HCT116 (cell line): ENCODE measurements around the gene TAS2R13. TPM values are rescaled to one million over a fixed set of nuclear protein-coding genes. Genes with fewer than 3 reads are reported as not detected.

Source experiments
- ATAC-seq: fragments of 200-7000 bp; cut with Tn5 transposase; 2 replicates; pipeline ENCODE4 v1.9.1; 2020; ENCODE audit warnings: mild to moderate bottlenecking, moderate library complexity
- BruUV-seq: library from RNA; stranded (reverse); fragments of 400-500 nt; replicated peaks from 2 replicates; lab custom pipeline; 2021; lab: Mats Ljungman, UMichigan
- CTCF ChIA-PET: fragments of 300-600 bp; sonication (Branson Sonifier 250); formaldehyde crosslinking; loops from one replicate; lab custom pipeline; 2021; ENCODE audit warnings: antibody characterized with exemption; lab: Charles Lee
- POLR2A ChIA-PET: fragments of 300-600, 350-600 bp; sonication (Branson Sonifier 250); formaldehyde crosslinking; loops from one replicate; lab custom pipeline; 2021; ENCODE audit warnings: antibody characterized with exemption; lab: Charles Lee
- RAD21 ChIA-PET, 2 experiments: fragments of 300-600 bp; sonication (Branson Sonifier 250); formaldehyde crosslinking; loops; one replicate each; lab custom pipeline; 2023; ENCODE audit warnings: low total read pairs in 2 of 2; ENCODE audit not compliant: uncharacterized antibody in 2 of 2, unreplicated experiment in 2 of 2, low non-redundant PET in 1 of 2; lab: Charles Lee
- DNase-seq: peaks from one replicate; pipeline ENCODE4 v3.0.0-alpha.2; 2010; ENCODE audit warnings: low read depth, low spot score
- H2AFZ ChIP-seq: fragments of 200-600 bp; shearing (Covaris generic), sonication (generic); 2 replicates; pipeline ENCODE4 v1.6.1; 2017; ENCODE audit warnings: low read depth, mixed run types, mixed read lengths, antibody characterized with exemption, low read length; ENCODE audit not compliant: poor library complexity, severe bottlenecking
- H3K27ac ChIP-seq: 2 replicates; pipeline ENCODE4 v1.5.1; 2012; ENCODE audit warnings: low read depth, low read length
- H3K27me3 ChIP-seq: fragments of 200-600 bp; sonication (generic); 2 replicates; pipeline ENCODE4 v1.6.1; 2016; ENCODE audit warnings: mixed run types, low read length, mixed read lengths; ENCODE audit not compliant: insufficient read depth
- H3K36me3 ChIP-seq, 2 experiments: fragments of 200-500 bp in 1 of 2; fragments of 200-600 bp in 1 of 2; sonication (Bioruptor generic) in 1 of 2; sonication (generic) in 1 of 2; 2 replicates each; pipeline versions ENCODE4 v1.5.1 to v1.6.1; 2014 to 2016; ENCODE audit warnings: low read length in 2 of 2, inconsistent platforms in 1 of 2, mixed read lengths in 1 of 2, mixed run types in 1 of 2; ENCODE audit not compliant: insufficient read depth in 2 of 2, control insufficient read depth in 1 of 2
- H3K4me1 ChIP-seq, 2 experiments: fragments of 200-600 bp in 1 of 2; sonication (generic) in 1 of 2; 2 replicates each; pipeline versions ENCODE4 v1.5.1 to v1.6.1; 2012 to 2017; ENCODE audit warnings: low read length in 2 of 2, inconsistent platforms in 1 of 2, mild to moderate bottlenecking in 1 of 2, mixed read lengths in 1 of 2, mixed run types in 1 of 2, moderate library complexity in 1 of 2; ENCODE audit not compliant: insufficient read depth in 2 of 2, control insufficient read depth in 1 of 2
- H3K4me2 ChIP-seq: fragments of 200-600 bp; sonication (generic); 2 replicates; pipeline ENCODE4 v1.6.1; 2017; ENCODE audit warnings: mixed run types, low read length, mixed read lengths
- H3K4me3 ChIP-seq, 2 experiments: fragments of 200-600 bp in 1 of 2; sonication (generic) in 1 of 2; replicated peaks in 1 of 2; 2 replicates each; pipeline ENCODE4 v1.5.1; 2011 to 2016; ENCODE audit warnings: low read length in 2 of 2, control low read depth in 1 of 2, low read depth in 1 of 2, mild to moderate bottlenecking in 1 of 2, mixed read lengths in 1 of 2, mixed run types in 1 of 2
- H3K79me2 ChIP-seq: fragments of 200-600 bp; sonication (generic); 2 replicates; pipeline ENCODE4 v1.6.1; 2017; ENCODE audit warnings: mild to moderate bottlenecking, mixed run types, low read length, moderate library complexity, mixed read lengths; ENCODE audit not compliant: insufficient read depth
- H3K9ac ChIP-seq: fragments of 200-600 bp; sonication (generic); 2 replicates; pipeline ENCODE4 v1.6.1; 2016; ENCODE audit warnings: low read length, mixed read lengths
- H3K9me2 ChIP-seq: fragments of 200-600 bp; sonication (generic), shearing (Covaris generic); 2 replicates; pipeline ENCODE4 v1.6.1; 2017; ENCODE audit warnings: mixed run types, mild to moderate bottlenecking, moderate library complexity; ENCODE audit not compliant: insufficient read depth
- H3K9me3 ChIP-seq, 2 experiments: fragments of 200-500 bp in 1 of 2; fragments of 200-600 bp in 1 of 2; sonication (Bioruptor generic) in 1 of 2; sonication (generic) in 1 of 2; 2 replicates each; pipeline ENCODE4 v1.6.1; 2014 to 2017; ENCODE audit warnings: low read length in 2 of 2, mixed read lengths in 2 of 2, inconsistent platforms in 1 of 2, low read depth in 1 of 2, mild to moderate bottlenecking in 1 of 2, mixed run types in 1 of 2, moderate library complexity in 1 of 2; ENCODE audit not compliant: control insufficient read depth in 1 of 2, insufficient read depth in 1 of 2
- H4K20me1 ChIP-seq: fragments of 200-600 bp; sonication (generic), shearing (Covaris generic); 2 replicates; pipeline ENCODE4 v1.6.1; 2017; ENCODE audit warnings: mixed run types, mild to moderate bottlenecking, moderate library complexity; ENCODE audit not compliant: insufficient read depth
- CBX3 ChIP-seq: IDR thresholded peaks from 2 replicates; pipeline ENCODE4 v1.6.1; 2012; ENCODE audit warnings: low read depth
- CEBPB ChIP-seq: IDR thresholded peaks from 2 replicates; pipeline ENCODE4 v1.6.1; 2012; ENCODE audit warnings: low read depth
- ELF1 ChIP-seq: IDR thresholded peaks from 2 replicates; pipeline ENCODE4 v1.6.1; 2012; ENCODE audit warnings: low read depth, borderline replicate concordance
- EZH2 ChIP-seq: fragments of 200-600 bp; sonication (generic); IDR thresholded peaks from 2 replicates; pipeline ENCODE4 v1.6.1; 2017; ENCODE audit warnings: antibody characterized with exemption, mixed run types
- EZH2phosphoT487 ChIP-seq: fragments of 200-600 bp; IDR thresholded peaks from 2 replicates; pipeline ENCODE4 v1.6.1; 2018; ENCODE audit warnings: antibody characterized with exemption, borderline replicate concordance
- FOSL1 ChIP-seq: IDR thresholded peaks from 2 replicates; pipeline ENCODE4 v1.6.1; 2012; ENCODE audit warnings: low read depth
- POLR2A ChIP-seq: IDR thresholded peaks from 2 replicates; pipeline ENCODE4 v1.7.0; 2011; ENCODE audit warnings: borderline replicate concordance; ENCODE audit not compliant: insufficient read depth, insufficient read length; ENCODE audit errors: extremely low read depth
- POLR2AphosphoS5 ChIP-seq: IDR thresholded peaks from 2 replicates; pipeline ENCODE4 v1.6.1; 2011; ENCODE audit warnings: mild to moderate bottlenecking, low read depth, low read length, moderate library complexity
- ZFX ChIP-seq: fragments of 450-650 bp; IDR thresholded peaks from 2 replicates; pipeline ENCODE4 v1.6.1; 2017
- ZNF274 ChIP-seq: fragments of 200-500 bp; sonication (Bioruptor generic); IDR thresholded peaks from 2 replicates; pipeline ENCODE4 v1.6.1; 2014; ENCODE audit warnings: mild to moderate bottlenecking, low read depth, low read length, inconsistent platforms
- intact Hi-C: fragments of 100-400 bp; cut with micrococcal nuclease; formaldehyde crosslinking; loops from 2 replicates; pipeline ENCODE4 v1.10.0; 2022
- total RNA-seq: library from RNA; stranded (reverse); gene quantifications from one replicate; pipeline ENCODE4 v1.2.1, GENCODE V29; 2021; ENCODE audit not compliant: unreplicated experiment
- TF ChIP-seq, protein P1 (sequence below): IDR thresholded peaks from 2 replicates; pipeline ENCODE4 v1.6.1; 2012
- TF ChIP-seq, protein P2 (sequence below), 3 experiments: fragments of 200-600 bp in 1 of 3; sonication (generic) in 1 of 3; IDR thresholded peaks in 2 of 3; conservative IDR thresholded peaks in 1 of 3; 2 replicates each; pipeline ENCODE4 v1.5.1; 2012 to 2017; ENCODE audit warnings: low read depth in 2 of 3, low read length in 2 of 3, antibody characterized with exemption in 1 of 3, borderline replicate concordance in 1 of 3, control low read depth in 1 of 3, mild to moderate bottlenecking in 1 of 3, mixed read lengths in 1 of 3, mixed run types in 1 of 3, moderate library complexity in 1 of 3; ENCODE audit not compliant: insufficient read depth in 1 of 3
- TF ChIP-seq, protein P3 (sequence below): IDR thresholded peaks from 2 replicates; pipeline ENCODE4 v1.6.1; 2011; ENCODE audit warnings: mild to moderate bottlenecking, low read length, moderate library complexity; ENCODE audit not compliant: insufficient replicate concordance; ENCODE audit errors: extremely low read depth

Gene TAS2R13
- total RNA-seq, 1 experiment from 2014 or later: 0.91 TPM

DNA sequence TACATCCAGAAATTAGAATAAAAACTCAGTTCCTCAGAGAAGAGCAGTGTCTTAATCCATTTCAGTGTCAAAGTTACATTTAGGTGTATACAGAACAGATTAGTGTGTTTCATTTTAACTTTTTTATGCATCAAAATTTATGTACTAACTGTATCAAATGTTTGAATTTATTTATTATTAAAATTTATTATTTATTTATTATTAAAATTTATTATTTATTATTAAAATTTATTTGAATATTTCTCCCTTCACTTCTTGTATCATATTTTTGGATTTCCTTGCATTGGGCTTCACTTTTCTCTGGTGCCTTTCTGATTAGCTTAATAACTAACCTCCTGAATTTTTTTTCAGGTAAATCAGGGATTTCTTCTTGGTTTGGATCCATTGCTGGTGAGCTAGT is 32.0 kb upstream of the TAS2R13 start:
- ChIA-PET POLR2A (no interaction called here), CTCF (no interaction called here), RAD21 (no interaction called here)
- Histone ChIP-seq H3K9ac (no peak overlapping the region), H3K9me3 (no peaks in the 10 kb centered on the region), H3K4me1 (peaks cover 19 to 42% of the 10 kb centered on the region in 2 experiments), H3K27ac (peak overlapping the region; percentile 86; the same call in 1 of the 2 replicates), H2AFZ (no peak overlapping the region), H3K4me2 (peak overlapping the region; percentile 75), H3K79me2 (no peaks in the 10 kb centered on the region), H3K36me3 (no peaks in the 10 kb centered on the region), H3K9me2 (no peaks in the 10 kb centered on the region), H3K27me3 (no peaks in the 10 kb centered on the region), H4K20me1 (no peaks in the 10 kb centered on the region), H3K4me3 (no peak overlapping the region)
- intact Hi-C loops: no loop called here
- no peak for DNase-seq
- TF ChIP-seq ZNF274: no peak
- no peak for TF ChIP-seq POLR2A
- no peak for TF ChIP-seq EZH2
- TF ChIP-seq ELF1: no peak
- TF ChIP-seq, protein P1, sequence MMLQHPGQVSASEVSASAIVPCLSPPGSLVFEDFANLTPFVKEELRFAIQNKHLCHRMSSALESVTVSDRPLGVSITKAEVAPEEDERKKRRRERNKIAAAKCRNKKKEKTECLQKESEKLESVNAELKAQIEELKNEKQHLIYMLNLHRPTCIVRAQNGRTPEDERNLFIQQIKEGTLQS: no peak
- no peak for TF ChIP-seq ZFX
- TF ChIP-seq CBX3: no peak
- TF ChIP-seq EZH2phosphoT487: no peak
- TF ChIP-seq, protein P2, sequence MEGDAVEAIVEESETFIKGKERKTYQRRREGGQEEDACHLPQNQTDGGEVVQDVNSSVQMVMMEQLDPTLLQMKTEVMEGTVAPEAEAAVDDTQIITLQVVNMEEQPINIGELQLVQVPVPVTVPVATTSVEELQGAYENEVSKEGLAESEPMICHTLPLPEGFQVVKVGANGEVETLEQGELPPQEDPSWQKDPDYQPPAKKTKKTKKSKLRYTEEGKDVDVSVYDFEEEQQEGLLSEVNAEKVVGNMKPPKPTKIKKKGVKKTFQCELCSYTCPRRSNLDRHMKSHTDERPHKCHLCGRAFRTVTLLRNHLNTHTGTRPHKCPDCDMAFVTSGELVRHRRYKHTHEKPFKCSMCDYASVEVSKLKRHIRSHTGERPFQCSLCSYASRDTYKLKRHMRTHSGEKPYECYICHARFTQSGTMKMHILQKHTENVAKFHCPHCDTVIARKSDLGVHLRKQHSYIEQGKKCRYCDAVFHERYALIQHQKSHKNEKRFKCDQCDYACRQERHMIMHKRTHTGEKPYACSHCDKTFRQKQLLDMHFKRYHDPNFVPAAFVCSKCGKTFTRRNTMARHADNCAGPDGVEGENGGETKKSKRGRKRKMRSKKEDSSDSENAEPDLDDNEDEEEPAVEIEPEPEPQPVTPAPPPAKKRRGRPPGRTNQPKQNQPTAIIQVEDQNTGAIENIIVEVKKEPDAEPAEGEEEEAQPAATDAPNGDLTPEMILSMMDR (IDR thresholded peaks at IDR 0.05 in 2 of 3, conservative IDR thresholded peaks at IDR 0.05 in 1 of 3; ENCODE audit: borderline replicate concordance in 1 of 3, insufficient read depth in 1 of 3, low read depth in 2 of 3, low read length in 2 of 3): no peak
- ATAC-seq: no peak
- BruUV-seq: no TSS peak

DNA sequence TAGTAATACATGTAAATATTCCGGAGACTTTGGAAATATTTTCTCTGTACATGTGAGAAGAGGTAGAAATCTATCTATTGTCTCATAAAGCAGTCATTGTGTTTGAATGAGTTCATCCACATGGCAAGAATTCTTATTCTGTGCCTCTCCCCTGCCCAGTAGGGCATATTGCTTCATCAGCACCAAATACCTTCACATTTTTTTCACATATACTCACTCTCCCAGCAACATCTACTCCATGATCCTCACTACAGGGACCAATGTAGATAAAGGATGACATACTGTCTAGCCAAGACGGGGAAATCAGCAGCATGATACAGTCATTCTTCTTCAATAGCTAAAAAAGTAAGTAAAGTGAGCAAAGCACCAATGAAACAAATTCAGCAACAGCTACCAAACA is 31.0 kb upstream of the TAS2R13 start:
- Histone ChIP-seq H2AFZ (no peak overlapping the region), H3K9me2 (no peaks in the 10 kb centered on the region), H3K36me3 (no peaks in the 10 kb centered on the region), H3K4me2 (no peak overlapping the region), H3K9ac (no peak overlapping the region), H3K4me3 (no peak overlapping the region), H3K4me1 (peaks cover 19 to 42% of the 10 kb centered on the region in 2 experiments), H3K27ac (no peak overlapping the region), H4K20me1 (no peaks in the 10 kb centered on the region), H3K9me3 (no peaks in the 10 kb centered on the region), H3K79me2 (no peaks in the 10 kb centered on the region), H3K27me3 (no peaks in the 10 kb centered on the region)
- POLR2A ChIA-PET: no interaction called here
- no peak for DNase-seq
- CTCF ChIA-PET: no interaction called here
- intact Hi-C loops: no loop called here
- BruUV-seq: no TSS peak
- no peak for ATAC-seq
- RAD21 ChIA-PET: no interaction called here
- no peak for TF ChIP-seq CEBPB
- no peak for TF ChIP-seq ZNF274
- no peak for TF ChIP-seq POLR2AphosphoS5
- TF ChIP-seq FOSL1: no peak
- TF ChIP-seq ELF1: no peak
- TF ChIP-seq, protein P3, sequence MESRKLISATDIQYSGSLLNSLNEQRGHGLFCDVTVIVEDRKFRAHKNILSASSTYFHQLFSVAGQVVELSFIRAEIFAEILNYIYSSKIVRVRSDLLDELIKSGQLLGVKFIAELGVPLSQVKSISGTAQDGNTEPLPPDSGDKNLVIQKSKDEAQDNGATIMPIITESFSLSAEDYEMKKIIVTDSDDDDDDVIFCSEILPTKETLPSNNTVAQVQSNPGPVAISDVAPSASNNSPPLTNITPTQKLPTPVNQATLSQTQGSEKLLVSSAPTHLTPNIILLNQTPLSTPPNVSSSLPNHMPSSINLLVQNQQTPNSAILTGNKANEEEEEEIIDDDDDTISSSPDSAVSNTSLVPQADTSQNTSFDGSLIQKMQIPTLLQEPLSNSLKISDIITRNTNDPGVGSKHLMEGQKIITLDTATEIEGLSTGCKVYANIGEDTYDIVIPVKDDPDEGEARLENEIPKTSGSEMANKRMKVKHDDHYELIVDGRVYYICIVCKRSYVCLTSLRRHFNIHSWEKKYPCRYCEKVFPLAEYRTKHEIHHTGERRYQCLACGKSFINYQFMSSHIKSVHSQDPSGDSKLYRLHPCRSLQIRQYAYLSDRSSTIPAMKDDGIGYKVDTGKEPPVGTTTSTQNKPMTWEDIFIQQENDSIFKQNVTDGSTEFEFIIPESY: no peak
- TF ChIP-seq, all 23 proteins: peak for 0
